ENCODE results near the gene C19orf85. TPM values are rescaled to one million over a fixed set of nuclear protein-coding genes. Genes with fewer than 3 reads are reported as not detected.
A peak's percentile ranks its signal among the peaks of the same experiment; 100 is the strongest.

Gene C19orf85
- total and polyA plus RNA-seq, 9 donors = not detected

DNA sequence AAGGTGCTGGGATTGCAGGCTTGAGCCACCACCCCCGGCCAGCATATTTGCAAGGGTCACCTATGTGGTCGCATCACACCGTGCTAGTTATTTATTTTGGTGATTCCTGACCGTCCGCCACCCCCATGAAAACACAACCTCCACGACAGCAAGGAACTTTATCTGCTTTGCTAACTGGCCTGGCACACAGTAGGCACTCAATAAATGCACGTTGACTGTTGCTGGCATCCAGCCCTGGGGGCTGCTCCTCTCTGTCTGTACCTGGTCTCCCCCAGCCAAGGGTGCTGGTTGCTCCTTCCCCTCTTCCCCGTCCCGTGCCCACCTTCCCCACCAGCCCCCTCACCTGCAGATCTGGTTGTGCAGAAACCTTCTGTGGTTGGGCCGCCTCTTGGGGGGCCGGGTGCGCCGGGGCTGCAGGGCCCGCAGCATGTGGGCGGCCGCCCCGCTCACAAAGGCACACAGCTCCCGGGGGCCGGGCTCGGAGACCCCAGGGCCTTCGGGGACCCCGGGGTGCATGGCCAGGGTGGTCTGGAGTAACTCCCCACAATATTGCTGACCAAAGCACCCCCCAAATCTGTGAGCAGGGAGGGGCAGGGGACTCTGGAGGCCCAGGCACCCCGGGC, 401 bp downstream of the C19orf85 start:
- no peaks in the 10 kb centered on the region for H3K36me3 ChIP-seq
- peaks cover 3% of the 10 kb centered on the region for H3K4me1 ChIP-seq (ENCODE audit: insufficient read depth)
- no peaks in the 10 kb centered on the region for H3K9me3 ChIP-seq
- intact Hi-C loops (cut with DNase I) = loop anchor here in 1 of 4 donors (5.0 kb wide), 2 partner anchors 38 to 77 kb away; partner anchors contain the start of gene RPL28
- no peak overlapping the region for H3K27ac ChIP-seq
- DNase-seq = peak in 1 of 5 donors; percentile 36
- no peak overlapping the region for H3K4me3 ChIP-seq
- no peaks in the 10 kb centered on the region for H3K27me3 ChIP-seq
- TF ChIP-seq POLR2A (IDR thresholded peaks at IDR 0.05) (no peak), EP300 (IDR thresholded peaks at IDR 0.05) (no peak)
- TF ChIP-seq, protein P1, sequence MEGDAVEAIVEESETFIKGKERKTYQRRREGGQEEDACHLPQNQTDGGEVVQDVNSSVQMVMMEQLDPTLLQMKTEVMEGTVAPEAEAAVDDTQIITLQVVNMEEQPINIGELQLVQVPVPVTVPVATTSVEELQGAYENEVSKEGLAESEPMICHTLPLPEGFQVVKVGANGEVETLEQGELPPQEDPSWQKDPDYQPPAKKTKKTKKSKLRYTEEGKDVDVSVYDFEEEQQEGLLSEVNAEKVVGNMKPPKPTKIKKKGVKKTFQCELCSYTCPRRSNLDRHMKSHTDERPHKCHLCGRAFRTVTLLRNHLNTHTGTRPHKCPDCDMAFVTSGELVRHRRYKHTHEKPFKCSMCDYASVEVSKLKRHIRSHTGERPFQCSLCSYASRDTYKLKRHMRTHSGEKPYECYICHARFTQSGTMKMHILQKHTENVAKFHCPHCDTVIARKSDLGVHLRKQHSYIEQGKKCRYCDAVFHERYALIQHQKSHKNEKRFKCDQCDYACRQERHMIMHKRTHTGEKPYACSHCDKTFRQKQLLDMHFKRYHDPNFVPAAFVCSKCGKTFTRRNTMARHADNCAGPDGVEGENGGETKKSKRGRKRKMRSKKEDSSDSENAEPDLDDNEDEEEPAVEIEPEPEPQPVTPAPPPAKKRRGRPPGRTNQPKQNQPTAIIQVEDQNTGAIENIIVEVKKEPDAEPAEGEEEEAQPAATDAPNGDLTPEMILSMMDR (IDR thresholded peaks at IDR 0.05) = no peak
- WGBS, 3 donors = 45 to 67% (median 45%) methylated on average over 12 to 23 of the region's 23 CpGs

DNA sequence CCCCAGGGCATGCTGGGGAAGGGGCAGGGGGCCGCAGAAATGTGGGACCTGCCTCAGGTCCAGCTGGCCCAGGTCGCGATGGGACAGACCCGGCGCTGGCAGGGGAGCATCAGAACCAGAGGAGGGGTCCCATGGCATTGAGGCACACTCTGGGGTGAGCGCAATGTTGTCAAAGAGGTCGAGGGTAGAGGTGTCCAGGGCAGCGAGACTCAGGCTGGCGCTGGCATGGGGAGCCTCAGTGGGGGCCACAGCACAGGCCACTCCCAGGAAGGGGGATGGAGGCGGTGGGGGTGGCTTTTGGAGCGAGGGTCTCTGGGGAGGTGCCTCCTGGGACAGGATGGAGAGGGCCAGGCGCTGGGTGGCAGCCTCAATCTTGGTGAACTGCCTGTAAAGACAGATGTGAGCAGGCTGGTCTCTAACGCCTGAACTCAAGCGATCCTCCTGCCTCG, 944 bp downstream of the C19orf85 start:
- peaks cover 3% of the 10 kb centered on the region for H3K4me1 ChIP-seq (ENCODE audit: insufficient read depth)
- H3K36me3 ChIP-seq = no peaks in the 10 kb centered on the region
- H3K27me3 ChIP-seq = no peaks in the 10 kb centered on the region
- peak in 1 of 5 donors; percentile 40 for DNase-seq
- no peaks in the 10 kb centered on the region for H3K9me3 ChIP-seq
- intact Hi-C loops (cut with DNase I) = loop anchor here in 1 of 4 donors (5.0 kb wide), 2 partner anchors 39 to 76 kb away; partner anchors contain the start of gene RPL28
- no peak overlapping the region for H3K4me3 ChIP-seq
- WGBS, 3 donors = 60 to 76% (median 69%) methylated on average over 15 of the region's 15 CpGs
- TF ChIP-seq, protein P1 (IDR thresholded peaks at IDR 0.05) = no peak
- TF ChIP-seq EP300 (IDR thresholded peaks at IDR 0.05) = no peak
- TF ChIP-seq POLR2A (IDR thresholded peaks at IDR 0.05) = no peak
- no peak overlapping the region for H3K27ac ChIP-seq

DNA sequence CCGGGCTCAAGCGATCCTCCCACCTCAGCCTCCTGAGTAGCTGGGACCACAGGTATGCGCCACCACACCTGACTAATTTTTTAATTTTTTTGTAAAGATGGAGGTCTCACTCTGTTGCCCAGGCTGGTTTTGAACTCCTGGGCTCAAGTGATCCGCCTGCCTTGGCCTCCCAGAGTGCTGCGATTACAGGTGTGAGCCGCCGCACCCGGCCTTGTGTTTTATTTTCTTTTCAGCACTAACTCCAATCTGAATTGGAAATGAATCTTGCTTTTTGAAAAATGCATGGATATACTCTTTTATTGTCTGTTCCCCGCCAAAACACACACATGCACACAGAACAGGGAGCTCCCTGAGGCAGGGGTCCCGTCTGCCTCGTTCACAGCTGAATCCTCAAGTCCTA, 1.8 kb downstream of the C19orf85 start:
- intact Hi-C loops (cut with DNase I) = loop anchor here in 1 of 4 donors (5.0 kb wide), 2 partner anchors 40 to 75 kb away; partner anchors contain the start of gene RPL28
- Histone ChIP-seq H3K27ac (no peak overlapping the region), H3K36me3 (no peaks in the 10 kb centered on the region), H3K4me1 (ENCODE audit: insufficient read depth) (peaks cover 3% of the 10 kb centered on the region), H3K27me3 (no peaks in the 10 kb centered on the region), H3K4me3 (no peak overlapping the region), H3K9me3 (no peaks in the 10 kb centered on the region)
- TF ChIP-seq EP300 (IDR thresholded peaks at IDR 0.05) (no peak), POLR2A (IDR thresholded peaks at IDR 0.05) (no peak)
- TF ChIP-seq, protein P1 (IDR thresholded peaks at IDR 0.05) = no peak
- no peak for DNase-seq
- WGBS, 3 donors = 67 to 78% (median 76%) methylated on average over 11 of the region's 11 CpGs

DNA sequence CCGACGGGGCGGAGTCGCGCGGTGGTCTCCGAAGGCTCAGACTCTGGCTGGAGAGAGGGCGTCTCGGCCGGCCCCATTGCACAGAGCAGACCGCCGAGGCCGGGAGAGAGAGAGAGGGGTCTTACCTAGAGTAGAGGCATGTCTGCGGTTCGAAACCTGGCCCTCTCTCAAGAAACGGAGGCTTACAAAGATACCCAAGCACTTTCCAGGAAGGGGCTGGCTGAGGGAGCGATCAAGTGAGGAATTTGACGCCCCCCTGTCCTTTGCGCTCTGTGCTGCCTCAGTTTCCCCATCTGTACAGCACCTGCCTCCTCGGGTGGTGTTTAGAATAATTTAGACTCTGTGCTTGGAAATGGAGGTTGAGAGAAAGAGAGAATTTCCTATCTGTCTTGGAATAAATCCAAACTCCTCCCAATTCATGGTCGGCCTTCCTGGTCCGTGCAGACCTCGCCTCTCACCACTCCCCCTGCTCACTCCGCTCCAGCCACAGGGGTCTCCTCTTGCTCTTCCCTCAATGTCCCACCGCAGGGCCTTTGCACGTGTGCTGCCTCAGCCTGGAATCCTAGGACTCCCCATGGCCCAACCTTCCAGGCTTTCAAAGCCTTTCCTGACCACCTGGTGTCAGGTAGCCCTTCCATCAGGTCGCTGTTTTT, 2.5 kb downstream of the C19orf85 start:
- Histone ChIP-seq H3K36me3 (no peaks in the 10 kb centered on the region), H3K9me3 (no peaks in the 10 kb centered on the region), H3K27me3 (no peaks in the 10 kb centered on the region), H3K4me1 (ENCODE audit: insufficient read depth) (no peaks in the 10 kb centered on the region), H3K27ac (peak overlapping the region in 1 of 2 donors; percentile 64), H3K4me3 (peak overlapping the region; percentile 60)
- DNase-seq = peak in 2 of 5 donors; percentile 59 to 60
- TF ChIP-seq POLR2A (IDR thresholded peaks at IDR 0.05) (peak; percentile 31), EP300 (IDR thresholded peaks at IDR 0.05) (no peak)
- intact Hi-C loops (cut with DNase I) = loop anchor here in 1 of 4 donors (5.0 kb wide), 2 partner anchors 40 to 75 kb away; partner anchors contain the start of gene RPL28
- WGBS, 3 donors = 9 to 11% (median 10%) methylated on average over 27 of the region's 27 CpGs

Measured in ovary (tissue), 9 donors.